Measurements from ENCODE around the gene OPCML. TPM values are rescaled to one million over a fixed set of nuclear protein-coding genes. Genes with fewer than 3 reads are reported as not detected.

Gene OPCML
- total RNA-seq, 2 donors from 2014 or later, result not detected

DNA sequence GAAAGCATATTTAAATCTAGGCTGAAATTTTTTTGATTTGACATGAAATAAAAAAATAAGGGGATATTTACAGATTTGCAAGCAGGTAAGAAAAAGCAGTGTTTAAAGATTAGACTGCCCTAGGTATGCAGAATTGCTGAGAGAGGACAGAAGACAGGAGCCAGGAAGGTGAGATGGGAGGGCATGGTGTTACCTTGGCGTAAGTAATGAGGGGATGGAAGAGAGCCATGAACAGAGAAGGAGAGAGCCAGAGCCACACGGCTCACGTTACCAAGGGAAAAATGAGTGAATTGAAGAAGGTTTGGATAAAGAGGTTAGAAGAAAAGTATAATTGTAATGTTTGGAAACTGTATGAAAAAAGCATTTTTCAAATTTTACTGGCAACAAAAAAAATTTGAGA is 904.3 kb downstream of the OPCML start:
- peaks cover 7% of the 10 kb centered on the region for H3K27me3 Mint-ChIP-seq
- no peak overlapping the region for H3K27ac Mint-ChIP-seq
- H3K36me3 Mint-ChIP-seq (ENCODE audit: low read depth), result no peaks in the 10 kb centered on the region
- no peaks in the 10 kb centered on the region for H3K4me1 Mint-ChIP-seq
- ATAC-seq (no peak), DNase-seq (no peak)
- no peak overlapping the region for H3K4me3 Mint-ChIP-seq
- no peaks in the 10 kb centered on the region for H3K9me3 ChIP-seq (ENCODE audit: control insufficient read depth, low read length, poor library complexity, severe bottlenecking)

GRCh38 chr11:132626446-132626845 is 905.9 kb downstream of the OPCML start:
- DNase-seq (no peak), ATAC-seq (no peak)
- Mint-ChIP-seq H3K4me3 (no peak overlapping the region), H3K4me1 (no peaks in the 10 kb centered on the region), H3K36me3 (ENCODE audit: low read depth) (no peaks in the 10 kb centered on the region), H3K27ac (no peak overlapping the region), H3K27me3 (peaks cover 7% of the 10 kb centered on the region)
- H3K9me3 ChIP-seq (ENCODE audit: control insufficient read depth, low read length, poor library complexity, severe bottlenecking), result no peaks in the 10 kb centered on the region

GRCh38 chr11:132623511-132623910 is 908.8 kb downstream of the OPCML start:
- H3K27ac Mint-ChIP-seq, result no peak overlapping the region

DNA sequence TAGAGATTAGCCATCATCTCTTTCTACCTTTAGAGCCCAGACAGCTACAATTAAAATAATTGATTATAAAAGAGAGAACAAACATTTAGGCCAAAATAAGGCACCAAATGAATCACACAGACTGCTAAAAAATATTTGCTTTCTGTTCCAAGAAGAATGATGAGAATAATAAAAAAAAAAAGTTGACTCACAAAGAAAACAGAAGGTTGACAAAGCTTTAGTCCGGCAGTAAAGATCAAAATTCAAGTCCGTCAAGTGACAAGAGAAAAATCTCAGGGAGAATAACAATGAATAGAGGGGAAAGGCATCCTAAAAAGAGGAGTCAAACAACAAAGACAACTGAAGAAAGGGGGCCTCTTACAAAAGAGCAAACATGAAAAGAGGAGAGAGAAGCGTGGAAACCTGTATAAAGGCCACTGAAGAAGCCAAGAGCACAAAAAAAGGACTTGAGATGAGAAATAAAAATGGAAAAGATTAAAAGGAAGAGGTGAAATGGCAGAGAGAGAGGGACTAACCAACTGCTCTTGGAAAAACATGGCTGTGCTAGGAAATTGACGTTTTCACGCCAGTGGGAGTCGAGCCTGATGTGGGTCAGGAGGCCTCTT is 910.2 kb downstream of the OPCML start:
- H3K4me1 Mint-ChIP-seq, result no peaks in the 10 kb centered on the region
- H3K27me3 Mint-ChIP-seq, result no peaks in the 10 kb centered on the region
- H3K9me3 ChIP-seq (ENCODE audit: control insufficient read depth, low read length, poor library complexity, severe bottlenecking), result no peaks in the 10 kb centered on the region
- DNase-seq (no peak), ATAC-seq (no peak)
- no peak overlapping the region for H3K4me3 Mint-ChIP-seq
- H3K27ac Mint-ChIP-seq, result no peak overlapping the region
- H3K36me3 Mint-ChIP-seq (ENCODE audit: low read depth), result no peaks in the 10 kb centered on the region

More at GRCh38 chr11:132623511-132623910, 908.8 kb downstream of the OPCML start:
- Mint-ChIP-seq H3K4me3 (no peak overlapping the region), H3K27me3 (no peaks in the 10 kb centered on the region), H3K4me1 (no peaks in the 10 kb centered on the region), H3K36me3 (ENCODE audit: low read depth) (no peaks in the 10 kb centered on the region)
- no peak for DNase-seq
- ATAC-seq, result no peak
- H3K9me3 ChIP-seq (ENCODE audit: control insufficient read depth, low read length, poor library complexity, severe bottlenecking), result no peaks in the 10 kb centered on the region

DNA sequence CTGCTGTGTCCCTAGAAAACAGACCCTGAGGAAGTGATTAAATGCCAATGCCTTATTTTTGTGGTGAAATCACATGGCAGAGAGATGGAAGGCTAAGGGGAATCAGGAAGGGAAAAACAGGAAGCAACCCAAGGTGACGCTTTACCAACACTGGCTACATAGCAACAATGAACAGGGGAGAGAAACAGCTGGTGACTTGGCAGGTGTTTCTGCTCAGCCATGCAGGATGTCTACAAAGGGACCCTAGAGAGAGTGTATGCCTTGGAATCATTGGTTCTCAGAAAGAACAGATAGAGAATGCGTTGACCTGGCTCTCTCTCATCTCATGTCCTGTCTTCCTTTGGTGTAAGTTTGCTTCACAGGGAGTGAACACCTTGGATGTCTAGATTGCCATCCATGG is 911.9 kb downstream of the OPCML start:
- DNase-seq, result no peak
- H3K9me3 ChIP-seq (ENCODE audit: control insufficient read depth, low read length, poor library complexity, severe bottlenecking), result no peaks in the 10 kb centered on the region
- no peak for ATAC-seq
- H3K4me1 Mint-ChIP-seq, result no peaks in the 10 kb centered on the region
- no peak overlapping the region for H3K4me3 Mint-ChIP-seq
- H3K27me3 Mint-ChIP-seq, result no peaks in the 10 kb centered on the region
- no peaks in the 10 kb centered on the region for H3K36me3 Mint-ChIP-seq (ENCODE audit: low read depth)
- H3K27ac Mint-ChIP-seq, result no peak overlapping the region

GRCh38 chr11:132610791-132611190 is 921.5 kb downstream of the OPCML start:
- Mint-ChIP-seq H3K4me1 (peaks cover 4% of the 10 kb centered on the region), H3K27ac (no peak overlapping the region), H3K4me3 (no peak overlapping the region), H3K27me3 (peaks cover 8% of the 10 kb centered on the region), H3K36me3 (ENCODE audit: low read depth) (no peaks in the 10 kb centered on the region)
- no peak for DNase-seq
- no peak for ATAC-seq
- no peaks in the 10 kb centered on the region for H3K9me3 ChIP-seq (ENCODE audit: control insufficient read depth, low read length, poor library complexity, severe bottlenecking)

DNA sequence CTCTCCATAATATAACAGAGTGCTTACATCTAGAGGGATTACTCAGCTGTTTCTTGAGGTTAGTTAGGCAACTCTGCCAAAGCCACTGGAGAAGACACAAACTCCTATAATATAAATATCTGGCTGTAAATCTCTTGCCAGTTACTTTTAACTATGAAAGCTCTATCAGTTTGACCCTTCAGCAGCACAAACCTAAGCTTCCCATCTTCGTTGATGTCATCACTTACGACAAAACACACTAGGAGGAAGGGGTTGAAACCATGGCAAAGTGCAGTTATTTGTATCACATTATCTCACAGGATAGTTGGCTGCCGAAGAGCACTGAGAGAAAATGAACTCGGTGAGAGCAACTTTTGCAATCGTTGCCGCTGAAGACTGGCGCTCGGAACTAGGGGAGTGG is 922.1 kb downstream of the OPCML start:
- Mint-ChIP-seq H3K36me3 (ENCODE audit: low read depth) (no peaks in the 10 kb centered on the region), H3K27me3 (peaks cover 8% of the 10 kb centered on the region)
- DNase-seq, result no peak

GRCh38 chr11:132607575-132607974 is 924.7 kb downstream of the OPCML start:
- Mint-ChIP-seq H3K27me3 (peaks cover 8% of the 10 kb centered on the region), H3K4me1 (peaks cover 4% of the 10 kb centered on the region), H3K27ac (no peak overlapping the region), H3K36me3 (ENCODE audit: low read depth) (no peaks in the 10 kb centered on the region), H3K4me3 (no peak overlapping the region)
- ATAC-seq (no peak), DNase-seq (no peak)
- no peaks in the 10 kb centered on the region for H3K9me3 ChIP-seq (ENCODE audit: control insufficient read depth, low read length, poor library complexity, severe bottlenecking)

More for the DNA sequence above, 922.1 kb downstream of the OPCML start:
- H3K4me3 Mint-ChIP-seq, result no peak overlapping the region
- ATAC-seq, result no peak
- H3K9me3 ChIP-seq (ENCODE audit: control insufficient read depth, low read length, poor library complexity, severe bottlenecking), result no peaks in the 10 kb centered on the region
- peaks cover 4% of the 10 kb centered on the region for H3K4me1 Mint-ChIP-seq
- no peak overlapping the region for H3K27ac Mint-ChIP-seq

DNA sequence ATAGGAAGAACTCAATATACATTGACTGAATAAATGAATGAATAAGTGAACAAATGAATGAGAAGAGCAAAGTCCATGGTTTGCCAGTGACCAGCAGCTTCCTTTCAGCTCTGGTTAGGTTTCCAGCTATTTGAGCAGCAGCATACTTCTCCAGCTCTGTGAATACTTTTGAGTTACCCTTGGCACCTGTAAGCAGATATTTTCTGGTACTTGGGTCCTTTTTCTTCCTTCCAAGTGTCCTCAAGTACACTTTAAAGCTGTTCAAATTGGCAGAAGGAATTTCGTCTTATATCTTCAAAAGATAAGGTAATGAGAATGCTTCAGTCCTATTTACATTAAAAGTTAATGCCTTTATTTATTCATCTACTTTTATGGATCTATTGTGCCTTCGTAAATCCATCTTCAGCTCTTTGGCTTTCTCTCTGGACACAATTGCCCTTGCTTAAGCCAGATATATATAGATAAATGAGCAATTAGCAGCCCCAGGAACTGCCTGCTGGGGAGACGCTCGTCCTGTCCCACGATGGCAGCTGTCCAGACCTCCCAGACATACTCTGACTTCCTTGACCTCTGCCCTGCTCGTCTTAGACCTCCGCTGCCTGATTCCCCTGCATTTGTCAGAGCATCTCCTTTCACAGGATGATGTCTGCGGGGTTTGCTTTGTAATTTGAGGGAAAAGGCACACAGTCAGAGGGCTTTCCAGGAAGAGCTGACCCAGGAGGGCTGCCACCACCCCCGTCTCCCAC is 926.3 kb downstream of the OPCML start:
- Mint-ChIP-seq H3K4me1 (peaks cover 4% of the 10 kb centered on the region), H3K27ac (no peak overlapping the region), H3K36me3 (ENCODE audit: low read depth) (no peaks in the 10 kb centered on the region), H3K27me3 (peaks cover 8% of the 10 kb centered on the region), H3K4me3 (no peak overlapping the region)
- DNase-seq (no peak), ATAC-seq (no peak)
- H3K9me3 ChIP-seq (ENCODE audit: control insufficient read depth, low read length, poor library complexity, severe bottlenecking), result no peaks in the 10 kb centered on the region

- DNase-seq (no peak), ATAC-seq (no peak)
- no peaks in the 10 kb centered on the region for H3K36me3 Mint-ChIP-seq (ENCODE audit: low read depth)
- H3K4me3 Mint-ChIP-seq, result no peak overlapping the region
- H3K27ac Mint-ChIP-seq, result no peak overlapping the region
- no peaks in the 10 kb centered on the region for H3K9me3 ChIP-seq (ENCODE audit: control insufficient read depth, low read length, poor library complexity, severe bottlenecking)
- H3K27me3 Mint-ChIP-seq, result peaks cover 4% of the 10 kb centered on the region
- H3K4me1 Mint-ChIP-seq, result peaks cover 4% of the 10 kb centered on the region
Observed at GRCh38 chr11:132604431-132604830, 927.9 kb downstream of the OPCML start.

DNA sequence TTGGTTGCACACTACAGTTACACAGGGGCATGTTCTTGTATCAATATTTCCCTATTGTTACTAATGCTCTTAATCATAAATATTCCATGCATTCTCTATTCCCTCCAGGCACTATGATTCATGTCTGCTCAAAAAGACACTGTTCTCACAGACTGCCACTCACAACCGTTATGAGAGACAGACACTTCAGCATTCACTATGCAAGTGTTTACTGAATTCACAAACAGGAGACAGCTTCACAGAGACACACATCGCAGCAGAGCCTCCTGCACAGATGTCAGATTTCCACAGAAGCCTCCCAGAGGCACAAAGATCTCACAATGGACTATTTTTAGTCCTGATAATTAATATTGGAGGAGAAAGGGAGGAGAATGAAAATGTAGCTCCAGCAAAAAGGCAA is 930.4 kb downstream of the OPCML start:
- peaks cover 4% of the 10 kb centered on the region for H3K27me3 Mint-ChIP-seq
- H3K9me3 ChIP-seq (ENCODE audit: control insufficient read depth, low read length, poor library complexity, severe bottlenecking), result no peaks in the 10 kb centered on the region
- no peak overlapping the region for H3K4me3 Mint-ChIP-seq
- no peaks in the 10 kb centered on the region for H3K36me3 Mint-ChIP-seq (ENCODE audit: low read depth)
- no peaks in the 10 kb centered on the region for H3K4me1 Mint-ChIP-seq
- ATAC-seq, result no peak
- no peak overlapping the region for H3K27ac Mint-ChIP-seq
- DNase-seq, result no peak

DNA sequence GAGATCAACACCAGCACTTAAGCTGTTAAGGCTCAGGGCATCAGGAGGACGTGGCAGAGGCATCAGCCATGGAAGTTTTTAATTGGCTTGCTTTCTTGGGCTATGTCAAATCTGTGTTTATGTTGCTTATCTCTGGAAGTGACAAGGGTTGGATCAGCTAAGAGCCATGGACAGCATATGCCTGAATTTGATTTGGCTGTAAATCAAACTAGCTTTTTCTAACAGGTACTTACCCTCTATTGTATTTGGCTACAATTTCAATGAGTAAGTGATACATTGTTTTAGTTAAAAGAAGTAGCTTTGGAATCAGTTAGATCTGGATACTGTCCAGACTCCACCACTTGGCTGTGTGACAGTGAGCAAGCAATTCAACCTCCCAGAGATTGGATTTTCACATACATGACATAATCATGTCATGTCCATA is 936.6 kb downstream of the OPCML start:
- no peak for ATAC-seq
- Mint-ChIP-seq H3K27me3 (peaks cover 6% of the 10 kb centered on the region), H3K4me3 (no peak overlapping the region), H3K27ac (no peak overlapping the region), H3K4me1 (peaks cover 2% of the 10 kb centered on the region), H3K36me3 (ENCODE audit: low read depth) (no peaks in the 10 kb centered on the region)
- H3K9me3 ChIP-seq (ENCODE audit: control insufficient read depth, low read length, poor library complexity, severe bottlenecking), result no peaks in the 10 kb centered on the region
- DNase-seq, result no peak

DNA sequence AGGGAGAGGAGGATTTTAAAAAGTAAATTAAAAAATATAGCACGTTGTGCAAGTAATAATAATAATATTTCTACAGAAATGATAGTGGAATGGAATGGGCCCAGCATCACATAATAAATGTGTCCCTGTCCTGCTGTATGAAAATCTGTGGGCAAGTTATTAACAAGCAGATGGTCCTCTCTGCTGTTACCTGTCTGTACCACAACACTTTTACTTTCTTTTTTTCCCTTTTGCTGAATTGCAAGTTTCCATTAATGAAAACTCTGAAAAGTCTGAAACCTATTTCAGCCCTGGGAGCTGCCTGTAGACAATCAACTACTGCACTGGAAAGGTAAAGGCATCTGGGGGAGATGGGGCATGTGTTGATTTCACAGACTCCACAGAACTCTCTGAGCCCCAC is 937.1 kb downstream of the OPCML start:
- Mint-ChIP-seq H3K27me3 (peaks cover 6% of the 10 kb centered on the region), H3K4me1 (peaks cover 2% of the 10 kb centered on the region), H3K4me3 (no peak overlapping the region)

DNA sequence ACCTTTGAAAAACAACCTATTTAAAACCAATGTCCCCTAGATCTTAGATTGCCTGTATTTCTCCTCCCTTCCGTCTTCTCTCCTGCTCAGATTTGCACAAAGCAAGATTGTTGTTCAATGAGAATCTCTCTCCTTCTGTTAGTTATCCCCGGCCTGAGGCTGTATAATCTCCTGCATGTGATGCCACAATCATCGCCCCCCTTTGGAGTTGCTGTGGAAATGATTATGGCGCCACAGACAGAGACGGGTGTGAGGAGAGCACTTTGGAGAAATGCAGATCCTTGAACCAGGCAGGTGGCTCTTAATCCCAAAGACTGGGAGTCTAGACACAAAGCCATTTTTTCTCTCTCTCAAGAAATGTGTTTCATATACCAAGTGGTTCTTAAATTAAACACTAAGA is 941.3 kb downstream of the OPCML start:
- Mint-ChIP-seq H3K36me3 (ENCODE audit: low read depth) (no peaks in the 10 kb centered on the region), H3K27ac (no peak overlapping the region), H3K4me3 (no peak overlapping the region), H3K27me3 (peaks cover 6% of the 10 kb centered on the region), H3K4me1 (peaks cover 2% of the 10 kb centered on the region)
- DNase-seq (no peak), ATAC-seq (no peak)
- no peaks in the 10 kb centered on the region for H3K9me3 ChIP-seq (ENCODE audit: control insufficient read depth, low read length, poor library complexity, severe bottlenecking)

More for the DNA sequence above, 937.1 kb downstream of the OPCML start:
- Mint-ChIP-seq H3K27ac (no peak overlapping the region), H3K36me3 (ENCODE audit: low read depth) (no peaks in the 10 kb centered on the region)
- ATAC-seq (no peak), DNase-seq (no peak)
- no peaks in the 10 kb centered on the region for H3K9me3 ChIP-seq (ENCODE audit: control insufficient read depth, low read length, poor library complexity, severe bottlenecking)
